Amniotic stem cell (primary cell): Measurements from ENCODE around the gene TASL.
"Not testable (repeated sequence)": the region's sequence is repeated elsewhere in the genome, so short reads cannot be mapped to it uniquely, and the experiment has no call there.

ENCODE experiments used
- DNase-seq: peaks from one replicate; lab custom pipeline; 2025; lab: John Stamatoyannopoulos, UW

Gene TASL, protein sequence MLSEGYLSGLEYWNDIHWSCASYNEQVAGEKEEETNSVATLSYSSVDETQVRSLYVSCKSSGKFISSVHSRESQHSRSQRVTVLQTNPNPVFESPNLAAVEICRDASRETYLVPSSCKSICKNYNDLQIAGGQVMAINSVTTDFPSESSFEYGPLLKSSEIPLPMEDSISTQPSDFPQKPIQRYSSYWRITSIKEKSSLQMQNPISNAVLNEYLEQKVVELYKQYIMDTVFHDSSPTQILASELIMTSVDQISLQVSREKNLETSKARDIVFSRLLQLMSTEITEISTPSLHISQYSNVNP

DNA sequence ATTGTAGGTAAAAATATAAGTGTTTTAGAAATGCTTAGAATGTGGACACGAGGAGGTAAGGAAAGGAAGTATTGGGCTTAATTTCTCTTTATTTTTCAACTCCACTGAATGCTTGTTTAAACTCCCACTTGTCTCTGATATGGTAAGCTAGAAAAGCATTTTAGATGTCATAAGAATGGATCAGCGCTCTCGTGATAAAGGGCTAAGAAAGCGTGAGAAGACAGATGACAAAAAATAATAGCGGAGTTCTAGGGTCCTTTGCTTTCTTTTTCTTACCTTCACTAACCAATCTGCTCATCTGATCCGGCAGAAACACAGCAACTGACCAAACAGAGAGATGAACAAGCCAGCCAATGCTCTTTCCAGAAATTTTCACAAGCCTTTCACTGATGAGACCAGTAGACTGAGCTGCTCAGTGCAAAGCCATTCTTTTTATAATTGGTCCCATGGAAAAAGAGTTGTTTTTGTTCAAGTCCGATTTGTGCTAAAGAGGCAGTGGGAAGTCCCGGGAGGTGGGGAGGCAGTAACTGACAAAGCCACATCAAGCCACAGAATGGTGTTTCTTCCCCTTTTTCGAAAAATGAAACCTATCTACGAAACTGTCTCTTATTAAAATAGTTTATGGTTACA, at the start of gene TASL:
TASL (minus strand) TSS at position 405 of the 630 bp plus-strand sequence. CDS start 17,411 bp downstream, outside the sequence.
- no peak for DNase-seq

DNA sequence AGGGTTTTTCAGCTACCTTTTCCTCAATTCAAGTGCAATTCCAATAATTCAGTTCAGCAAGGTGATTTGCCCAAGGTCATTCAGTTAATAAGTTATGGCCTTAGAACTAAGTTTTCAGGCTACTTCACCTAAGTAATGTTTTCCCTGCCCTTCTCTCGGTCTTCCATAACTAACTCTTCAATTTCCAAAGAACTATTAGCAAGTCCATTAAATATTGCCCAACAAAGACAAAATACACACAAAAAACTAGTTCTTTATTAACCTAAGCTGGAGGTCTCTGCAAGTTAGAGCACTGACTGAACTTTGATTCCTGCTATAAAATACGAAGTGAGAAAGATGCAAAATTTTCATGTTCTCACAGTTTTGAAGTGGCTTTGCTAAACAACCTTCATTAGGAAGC, 48.8 kb upstream of the TASL start:
- no peak for DNase-seq

DNA sequence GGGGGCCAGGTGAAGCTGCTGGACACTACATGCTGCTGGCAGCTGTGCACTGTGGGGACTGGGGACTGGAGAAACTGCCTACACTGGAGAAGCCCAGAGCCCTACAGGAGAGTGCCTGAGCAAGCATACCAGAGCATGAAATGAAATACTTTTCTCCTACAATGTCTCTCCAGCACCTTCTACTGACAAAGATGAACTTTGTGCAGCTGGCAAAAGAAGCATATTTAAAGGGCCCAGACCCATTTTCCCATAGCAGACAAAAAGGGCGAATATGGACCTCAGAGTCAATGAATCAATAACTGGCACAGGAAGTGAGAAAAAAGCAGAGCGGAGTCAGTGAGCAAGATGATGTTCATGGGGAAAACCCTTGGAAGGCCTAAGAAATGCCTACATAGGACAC, 44.8 kb upstream of the TASL start:
- DNase-seq = no peak

DNA sequence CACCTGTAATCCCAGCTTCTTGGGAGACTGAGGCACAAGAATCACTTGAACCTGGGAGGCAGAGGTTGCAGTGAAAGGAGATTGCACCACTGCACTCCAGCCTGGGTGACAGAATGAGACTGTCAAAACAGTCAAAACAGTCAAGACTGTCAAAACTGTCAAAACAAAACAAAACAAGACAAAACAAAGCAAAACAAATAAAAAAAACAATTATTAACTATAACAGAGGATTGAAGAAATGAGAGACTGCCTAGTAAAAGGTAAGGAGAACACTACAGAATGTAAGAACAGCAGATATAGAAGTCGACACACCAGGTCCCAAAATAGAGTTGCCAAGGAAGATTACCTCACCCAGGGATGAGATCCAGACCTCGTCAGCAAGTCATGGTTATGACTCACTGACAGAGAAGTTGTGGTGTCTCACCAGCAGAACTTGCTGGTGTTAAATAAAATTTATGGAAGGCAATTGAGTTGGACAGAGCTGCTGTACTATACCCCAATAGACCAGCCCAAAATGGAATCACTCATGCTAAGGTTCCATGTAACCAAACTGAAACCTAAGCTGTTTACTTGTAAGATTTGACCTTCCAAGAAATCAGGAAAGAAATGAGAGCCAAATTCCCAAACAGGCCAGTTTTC, 43.5 kb upstream of the TASL start:
- peak; percentile 5 for DNase-seq

DNA sequence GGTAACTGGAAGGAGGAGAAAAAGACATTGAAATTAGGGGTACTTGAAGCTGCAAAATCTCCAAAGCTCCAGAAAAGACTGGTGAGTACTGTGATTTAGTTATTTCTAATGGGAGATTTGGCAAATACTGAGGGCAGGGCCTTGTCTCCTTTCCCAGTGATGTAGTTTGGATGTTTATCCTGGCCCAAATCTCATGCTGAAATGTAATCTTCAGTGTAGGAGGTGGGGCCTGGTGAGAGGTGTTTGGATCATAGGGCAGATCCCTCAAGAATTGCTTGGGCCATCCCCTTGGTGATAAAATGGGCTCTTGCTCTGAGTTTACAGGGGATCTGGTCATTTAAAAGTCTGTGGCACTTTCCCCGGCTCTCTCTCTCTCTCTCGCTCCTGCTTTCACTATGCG, 42.6 kb upstream of the TASL start:
- no peak for DNase-seq

DNA sequence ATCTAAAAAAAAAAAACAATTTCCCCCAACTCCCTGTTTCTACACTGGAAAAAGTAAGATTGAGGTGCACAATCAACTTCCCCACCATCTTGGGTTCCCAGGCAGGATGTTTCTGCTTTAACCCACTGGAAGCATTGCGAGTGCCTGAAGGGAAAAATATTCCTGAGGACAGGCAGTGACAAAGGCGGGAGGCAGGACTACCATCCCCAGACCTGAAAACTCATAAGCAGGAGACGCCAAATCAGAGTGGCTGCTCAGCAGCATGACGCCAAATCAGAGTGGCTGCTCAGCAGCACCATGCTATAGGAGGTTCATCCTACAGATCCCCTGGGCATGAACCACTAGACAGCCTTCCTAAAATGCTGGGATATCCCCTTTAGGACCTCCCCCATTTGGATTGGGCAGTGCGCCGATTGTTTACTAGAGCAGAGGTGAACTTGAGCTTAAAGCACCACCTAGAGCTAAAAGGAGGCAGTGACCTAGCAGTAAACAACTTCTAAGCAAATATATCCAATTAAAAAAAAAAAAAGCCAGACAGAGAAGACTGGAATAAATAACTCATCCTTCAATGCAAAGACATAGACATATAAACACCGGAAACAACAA, 40.7 kb upstream of the TASL start:
- no peak for DNase-seq

DNA sequence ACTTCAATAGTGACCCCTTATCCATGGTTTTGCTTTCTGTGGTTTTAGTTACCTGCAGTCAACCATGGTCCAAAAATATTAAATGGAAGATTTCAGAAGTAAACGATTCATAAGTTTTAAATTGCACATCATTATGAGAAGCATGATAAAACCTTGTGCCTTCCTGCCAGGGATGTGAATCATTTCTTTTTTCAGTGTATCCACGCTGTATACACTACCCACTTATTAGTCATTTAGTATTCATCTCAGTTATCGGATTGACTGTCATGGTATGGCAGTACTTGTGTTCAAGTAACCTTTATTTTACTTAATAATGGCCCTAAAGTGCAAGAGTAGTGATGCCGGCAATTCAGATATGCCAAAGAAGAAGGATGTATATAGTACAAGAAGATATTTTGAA, 37.7 kb upstream of the TASL start:
- DNase-seq = no peak

DNA sequence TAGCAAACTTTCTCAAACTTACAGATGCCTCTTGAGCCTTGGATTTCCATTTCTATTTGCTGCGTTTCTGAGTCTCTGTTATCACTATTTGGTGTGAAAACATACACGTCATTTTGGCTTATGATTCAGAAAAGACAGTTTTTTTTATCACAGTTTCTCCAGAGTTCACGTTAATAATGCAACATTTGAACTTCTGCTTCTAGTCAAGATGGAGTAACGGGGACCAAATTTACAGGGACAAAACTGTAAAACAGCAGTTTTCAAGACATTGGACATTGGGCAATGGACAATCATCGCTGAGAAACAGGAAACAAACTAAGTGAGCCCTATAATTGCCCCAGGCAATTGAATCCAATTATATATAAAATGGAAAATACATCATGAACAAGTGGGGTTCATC, 36.2 kb upstream of the TASL start:
- DNase-seq = no peak

DNA sequence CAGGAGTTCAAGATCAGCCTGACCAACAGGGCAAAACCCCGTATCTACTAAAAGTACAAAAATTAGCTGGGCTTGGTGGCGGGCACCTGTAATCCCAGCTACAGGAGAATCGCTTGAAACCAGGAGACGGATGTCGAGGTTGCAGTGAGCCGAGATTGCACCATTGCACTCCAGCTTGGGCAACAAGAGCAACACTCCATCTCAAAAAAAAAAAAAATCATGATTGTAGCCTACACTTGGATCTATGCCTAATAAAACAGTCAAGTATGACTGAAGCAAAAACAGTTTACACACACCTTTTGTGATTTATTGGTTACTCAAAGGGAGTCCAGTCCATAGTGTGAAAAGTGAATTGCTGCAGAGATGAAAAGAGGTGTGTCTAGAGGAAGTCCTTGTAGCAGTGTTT, 34.7 kb upstream of the TASL start:
- no peak for DNase-seq

DNA sequence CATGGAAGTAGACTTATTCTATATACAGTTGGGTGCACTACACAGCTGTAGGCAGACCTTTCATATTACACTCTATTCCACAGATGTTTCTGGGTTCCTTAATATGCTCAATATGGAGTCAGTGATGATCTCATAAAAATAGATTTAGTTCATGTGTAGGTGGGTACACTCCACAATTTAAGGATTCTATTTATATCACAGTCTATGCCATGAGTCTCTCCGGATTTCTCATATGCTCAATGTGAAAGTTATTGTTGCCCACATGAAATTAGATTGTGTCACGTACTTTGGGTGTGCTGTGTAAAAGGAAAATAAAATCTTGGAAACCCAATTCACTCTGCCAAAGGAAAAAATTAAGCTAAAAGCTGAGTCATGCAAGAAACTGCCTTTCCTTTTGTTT, 32.5 kb upstream of the TASL start:
- DNase-seq = no peak

DNA sequence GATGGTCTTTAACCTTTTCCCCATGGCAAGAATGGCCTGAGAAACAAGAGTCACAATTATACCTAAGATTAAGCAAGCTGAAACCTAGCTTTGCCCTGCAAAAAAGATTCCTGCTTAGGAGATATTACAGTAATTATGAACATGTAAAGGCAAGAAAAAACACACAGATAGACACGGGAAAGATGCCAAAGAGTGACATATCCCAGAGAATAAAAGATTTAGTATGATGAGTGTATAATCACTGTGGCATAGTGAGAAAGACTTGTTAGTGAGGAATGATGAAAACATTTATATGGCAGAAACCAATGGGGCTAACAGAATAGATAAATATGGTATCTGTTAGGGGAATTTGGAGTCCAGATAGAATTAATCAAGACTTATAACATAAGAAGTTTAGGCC, 29.6 kb upstream of the TASL start:
- DNase-seq = no peak

DNA sequence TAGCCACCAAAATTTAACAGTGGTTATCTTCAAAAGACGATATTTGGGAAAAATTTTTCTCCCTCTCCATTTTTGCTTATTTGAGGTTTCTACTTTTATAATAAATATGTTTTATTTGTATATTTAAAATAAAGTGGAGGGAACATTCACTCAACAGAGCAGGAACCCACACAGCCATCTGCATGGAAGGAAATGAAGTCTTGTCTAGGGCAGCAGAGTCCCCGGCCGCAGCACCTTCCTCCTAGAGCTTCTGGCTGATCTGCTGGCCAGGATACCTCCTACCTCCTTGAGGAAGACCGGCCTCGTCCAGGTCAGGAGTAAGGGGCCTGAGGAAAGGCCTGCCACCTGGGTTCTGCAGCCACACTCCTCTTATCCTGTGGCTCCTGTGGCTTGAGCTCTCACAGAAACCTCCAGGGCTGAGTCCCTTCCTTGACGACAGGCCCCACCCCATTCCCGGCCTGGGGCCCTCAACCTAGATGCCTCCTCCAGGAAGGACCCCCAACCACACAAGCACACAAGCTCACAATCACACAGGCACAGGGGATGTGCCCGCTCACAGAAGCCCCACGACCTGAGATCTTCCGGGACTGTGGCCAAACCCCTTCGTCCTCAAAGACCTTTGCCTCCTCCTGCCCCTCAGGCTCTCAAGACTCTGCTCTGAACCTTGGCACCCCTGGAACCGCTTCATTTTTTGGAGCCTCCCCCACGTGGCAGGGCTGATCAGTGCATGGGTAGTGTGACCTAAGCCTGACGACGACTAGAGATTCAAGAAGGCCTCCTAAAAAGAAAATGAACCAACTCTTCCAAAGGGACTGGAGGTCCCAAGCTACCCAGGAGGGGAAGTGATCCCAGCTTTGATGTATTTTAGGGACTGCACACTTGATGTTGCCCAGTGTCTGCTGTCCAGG, 23.0 kb upstream of the TASL start:
- DNase-seq = not testable (repeated sequence)

DNA sequence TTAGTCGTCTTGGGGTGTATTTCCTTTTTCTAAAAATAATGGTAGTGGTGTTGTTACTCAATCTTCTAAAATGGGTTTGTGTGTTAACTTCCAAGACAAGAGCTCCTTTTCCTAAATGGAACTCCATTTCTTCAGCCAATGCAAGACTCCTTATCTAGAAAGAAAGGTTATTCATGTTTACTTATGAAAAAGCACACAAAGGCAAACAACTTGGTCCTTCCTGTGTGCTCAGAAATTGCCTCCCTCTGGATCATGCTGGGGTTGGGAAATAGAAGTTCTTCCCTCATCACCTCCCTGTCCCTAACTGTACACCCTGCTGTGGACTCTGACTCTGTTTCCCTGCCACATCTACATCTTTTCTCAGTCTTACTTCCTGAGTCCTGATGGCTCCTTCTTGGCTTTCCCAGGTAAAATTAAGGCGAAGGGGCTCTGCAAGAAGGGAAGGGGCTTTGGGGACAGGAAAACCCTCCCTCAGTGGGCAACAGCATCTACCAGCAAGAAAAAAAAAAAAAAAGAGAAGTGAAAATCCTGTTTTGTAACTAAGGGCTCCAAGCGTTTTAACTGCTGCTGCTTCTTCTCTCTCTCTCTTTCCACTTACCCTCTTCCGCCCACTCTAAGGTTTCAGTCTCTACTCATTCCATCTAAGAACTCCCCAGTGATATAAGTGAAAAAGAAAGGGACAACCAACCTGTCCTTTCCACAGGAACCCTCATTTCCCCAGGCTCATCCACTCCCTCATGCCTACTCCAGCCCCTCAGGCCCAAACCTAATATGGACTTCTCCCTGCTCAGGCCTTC, 19.8 kb upstream of the TASL start:
- no peak for DNase-seq

DNA sequence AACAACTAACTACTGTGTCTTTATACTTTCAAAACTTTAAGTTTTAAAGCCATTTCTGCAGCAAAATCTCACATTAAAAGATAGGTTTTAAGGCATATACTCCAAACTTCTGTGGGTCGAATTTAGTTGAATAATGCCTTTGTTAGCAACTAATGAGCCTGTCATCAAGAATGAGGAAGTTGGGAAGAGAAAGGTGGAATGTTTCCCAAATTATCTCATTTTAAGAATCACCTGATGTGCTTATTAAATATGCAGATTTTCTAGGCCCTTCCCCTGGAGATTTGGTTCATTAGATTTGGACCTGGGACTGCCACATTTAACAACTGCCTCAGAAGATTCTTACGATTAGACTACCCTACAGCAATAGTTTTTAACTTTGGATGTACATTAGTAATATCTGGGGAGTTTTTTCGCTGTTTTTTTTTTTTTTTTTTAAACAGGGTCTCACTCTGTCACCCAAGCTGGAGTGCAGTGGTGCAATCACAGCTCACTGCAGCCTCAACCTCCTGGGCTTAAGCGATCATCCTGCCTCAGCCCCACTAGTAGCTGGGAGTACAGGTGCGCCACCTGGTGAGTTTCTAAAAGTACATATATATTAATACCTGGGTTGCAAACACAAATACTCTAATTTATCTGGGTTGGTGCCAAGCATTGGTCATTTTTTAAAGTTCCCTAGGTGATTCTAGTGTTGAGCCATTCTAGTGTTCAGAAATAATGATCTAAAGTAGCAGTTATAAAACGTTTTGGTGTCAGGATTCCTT, 16.1 kb upstream of the TASL start:
- DNase-seq = no peak

DNA sequence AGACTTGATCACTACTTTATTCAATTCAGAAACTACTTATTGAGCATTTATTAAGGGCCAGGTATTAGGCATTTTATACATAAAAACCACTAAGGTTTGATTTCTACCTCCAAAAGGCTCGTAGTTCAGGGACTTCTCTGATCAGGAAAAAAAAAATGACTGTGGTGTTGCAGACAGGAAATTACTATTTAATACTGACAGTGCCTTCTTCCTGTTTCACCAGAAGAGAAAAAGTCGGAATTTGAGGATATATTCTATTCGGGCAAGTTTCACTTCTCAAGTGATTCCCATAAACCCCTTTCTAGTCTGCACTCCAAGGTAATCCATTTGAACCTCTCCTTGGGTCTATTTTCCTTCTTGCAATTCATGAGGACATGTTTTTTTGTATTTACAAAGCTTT, 15.3 kb upstream of the TASL start:
- DNase-seq = no peak

DNA sequence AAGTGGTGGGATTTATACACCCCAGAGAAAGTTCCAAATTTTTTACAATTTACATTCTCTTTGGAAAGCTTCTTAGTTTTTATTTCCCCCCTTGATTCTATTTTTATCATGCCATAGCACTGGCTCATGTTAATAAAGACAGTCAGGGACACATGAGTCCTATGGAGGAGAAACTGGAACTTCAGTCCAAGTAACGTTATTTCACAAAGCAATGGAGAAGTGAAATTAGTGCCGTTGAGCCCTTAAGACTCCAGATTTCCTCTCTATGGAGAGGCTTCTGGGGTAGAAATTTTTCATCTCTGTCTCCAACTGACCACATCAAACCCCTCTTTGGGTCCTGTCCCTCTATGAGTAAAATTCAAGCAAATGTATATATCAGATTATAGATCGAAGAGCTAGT, 12.8 kb upstream of the TASL start:
- no peak for DNase-seq

DNA sequence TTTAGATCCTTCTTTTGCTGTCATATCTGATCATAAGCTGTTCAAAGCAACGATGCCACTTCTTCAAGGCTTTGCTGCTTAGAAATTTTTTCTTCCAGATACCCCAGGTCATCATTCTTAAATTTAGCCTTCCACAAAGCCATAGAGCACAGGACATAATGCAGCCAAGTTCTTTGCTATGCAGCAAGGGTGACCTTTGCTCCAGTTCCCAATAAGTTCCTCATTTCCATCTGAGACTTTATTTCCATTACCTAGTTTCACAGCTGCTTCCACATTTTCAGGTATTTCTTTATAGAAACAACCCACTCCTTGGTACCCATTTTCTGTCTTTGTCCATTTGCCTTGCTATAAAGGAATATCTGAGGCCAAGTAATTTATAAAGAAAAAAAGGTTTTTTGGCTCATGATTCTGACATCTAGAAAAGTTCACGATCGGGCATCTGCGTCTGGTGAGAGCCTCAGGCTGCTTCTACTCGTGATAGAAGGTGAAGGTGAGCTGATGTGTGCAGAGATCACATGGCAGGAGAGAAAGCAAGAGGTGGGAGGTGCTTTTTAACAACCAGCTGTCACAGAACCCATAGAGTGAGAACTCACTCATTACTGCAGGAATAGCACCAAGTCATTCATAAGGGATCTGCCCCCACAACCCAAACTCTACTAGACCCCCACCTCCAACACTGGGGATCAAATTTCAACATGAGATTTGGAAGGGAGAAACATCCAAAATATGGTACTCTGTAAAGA, 11.8 kb upstream of the TASL start:
- DNase-seq = no peak

DNA sequence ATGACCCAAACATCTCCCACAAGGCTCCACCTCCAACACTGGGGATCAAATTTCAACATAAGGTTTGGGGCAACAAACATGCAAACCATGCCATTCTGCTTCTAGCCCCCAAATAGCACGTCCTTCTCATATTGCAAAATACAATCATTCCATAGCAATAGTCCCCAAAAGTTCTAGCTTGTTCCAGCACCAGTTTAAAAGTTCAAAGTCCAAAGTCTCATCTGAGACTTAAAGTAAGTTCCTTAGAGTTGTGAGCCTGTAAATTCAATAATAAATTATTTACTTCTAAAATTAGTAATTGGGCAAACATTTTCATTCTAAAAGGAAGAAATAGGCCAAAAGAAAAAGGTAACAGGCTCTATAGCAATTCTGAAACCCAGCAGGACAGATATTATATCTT, 8.9 kb upstream of the TASL start:
- no peak for DNase-seq

DNA sequence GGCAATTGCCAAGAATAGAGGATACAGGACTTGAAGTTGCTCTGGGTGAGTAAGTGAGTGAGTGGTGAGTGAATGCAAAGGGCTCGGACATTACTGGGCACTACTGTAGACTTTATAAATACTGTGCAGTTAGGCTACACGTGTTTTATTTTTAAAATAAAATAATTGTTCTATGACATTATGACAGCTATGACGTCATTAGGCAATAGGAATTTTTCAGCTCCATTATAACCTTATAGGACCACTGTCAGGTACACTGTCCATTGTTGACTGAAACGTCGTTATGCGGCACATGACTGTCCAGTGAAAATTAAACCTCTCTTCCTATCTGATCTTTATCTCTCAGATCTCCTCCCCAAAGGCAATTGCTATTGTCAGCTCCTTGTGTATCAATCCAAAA, 5.1 kb upstream of the TASL start:
- DNase-seq = no peak

DNA sequence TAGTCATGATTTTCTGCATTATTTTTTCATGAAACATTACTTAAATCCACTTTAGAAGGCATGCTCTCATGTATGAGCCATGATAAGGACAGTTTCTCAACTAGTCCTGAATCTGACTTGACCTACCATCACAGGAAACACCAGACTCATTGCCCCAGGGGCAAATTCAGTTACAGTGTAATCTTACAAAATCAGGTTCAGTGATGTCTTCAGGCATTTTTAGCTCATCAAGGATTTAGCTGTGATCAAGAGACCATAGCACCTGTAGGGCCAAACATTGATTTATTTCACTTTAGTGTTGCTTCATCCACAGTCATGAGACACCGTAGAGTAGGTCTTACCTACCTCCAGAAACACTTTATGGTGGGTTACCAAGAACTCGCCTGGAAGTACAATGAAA, 3.1 kb upstream of the TASL start:
- DNase-seq = no peak
